ENCODE data around the gene CADM4. TPM values are rescaled to one million over a fixed set of nuclear protein-coding genes. Genes with fewer than 3 reads are reported as not detected.
A peak's percentile ranks its signal among the peaks of the same experiment; 100 is the strongest.

Gene CADM4
- total RNA-seq, 1 donor from 2014 or later = 7.1 TPM

DNA sequence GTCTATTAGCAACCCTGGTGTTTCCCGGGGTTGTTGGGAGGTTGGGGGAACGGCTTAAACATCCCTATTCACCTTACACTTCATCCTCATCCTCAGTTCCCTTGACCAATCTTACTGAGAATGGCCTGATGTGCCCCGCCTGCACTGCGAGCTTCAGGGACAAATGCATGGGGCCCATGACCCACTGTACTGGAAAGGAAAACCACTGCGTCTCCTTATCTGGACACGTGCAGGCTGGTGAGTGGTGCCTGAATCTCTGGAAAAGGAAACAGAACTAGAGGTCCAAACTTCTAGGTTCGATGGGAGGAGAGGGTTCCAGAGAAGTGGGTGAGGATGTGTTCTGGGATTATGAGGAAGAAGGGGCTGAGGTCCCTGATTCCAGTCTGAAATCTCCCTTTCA, 58.2 kb downstream of the CADM4 start:
- Mint-ChIP-seq H3K27ac (ENCODE audit: unreplicated experiment) (no peak overlapping the region), H3K36me3 (ENCODE audit: low read depth) (peaks cover 3% of the 10 kb centered on the region), H3K4me1 (ENCODE audit: low read depth) (peaks cover 3% of the 10 kb centered on the region), H3K27me3 (ENCODE audit: low read depth) (peaks cover 2% of the 10 kb centered on the region), H3K4me3 (ENCODE audit: unreplicated experiment) (no peak overlapping the region), H3K9me3 (ENCODE audit: low read depth) (no peaks in the 10 kb centered on the region)
- TF ChIP-seq, protein P1, sequence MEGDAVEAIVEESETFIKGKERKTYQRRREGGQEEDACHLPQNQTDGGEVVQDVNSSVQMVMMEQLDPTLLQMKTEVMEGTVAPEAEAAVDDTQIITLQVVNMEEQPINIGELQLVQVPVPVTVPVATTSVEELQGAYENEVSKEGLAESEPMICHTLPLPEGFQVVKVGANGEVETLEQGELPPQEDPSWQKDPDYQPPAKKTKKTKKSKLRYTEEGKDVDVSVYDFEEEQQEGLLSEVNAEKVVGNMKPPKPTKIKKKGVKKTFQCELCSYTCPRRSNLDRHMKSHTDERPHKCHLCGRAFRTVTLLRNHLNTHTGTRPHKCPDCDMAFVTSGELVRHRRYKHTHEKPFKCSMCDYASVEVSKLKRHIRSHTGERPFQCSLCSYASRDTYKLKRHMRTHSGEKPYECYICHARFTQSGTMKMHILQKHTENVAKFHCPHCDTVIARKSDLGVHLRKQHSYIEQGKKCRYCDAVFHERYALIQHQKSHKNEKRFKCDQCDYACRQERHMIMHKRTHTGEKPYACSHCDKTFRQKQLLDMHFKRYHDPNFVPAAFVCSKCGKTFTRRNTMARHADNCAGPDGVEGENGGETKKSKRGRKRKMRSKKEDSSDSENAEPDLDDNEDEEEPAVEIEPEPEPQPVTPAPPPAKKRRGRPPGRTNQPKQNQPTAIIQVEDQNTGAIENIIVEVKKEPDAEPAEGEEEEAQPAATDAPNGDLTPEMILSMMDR (IDR thresholded peaks at IDR 0.05) = no peak
- DNase-seq (ENCODE audit: low spot score) = no peak

GRCh38 chr19:43578787-43579186, 60.9 kb downstream of the CADM4 start:
- Mint-ChIP-seq H3K4me3 (ENCODE audit: unreplicated experiment) (no peak overlapping the region), H3K9me3 (ENCODE audit: low read depth) (no peaks in the 10 kb centered on the region), H3K27ac (ENCODE audit: unreplicated experiment) (no peak overlapping the region), H3K4me1 (ENCODE audit: low read depth) (peaks cover 9% of the 10 kb centered on the region), H3K36me3 (ENCODE audit: low read depth) (no peaks in the 10 kb centered on the region), H3K27me3 (ENCODE audit: low read depth) (peaks cover 2% of the 10 kb centered on the region)
- DNase-seq (ENCODE audit: low spot score) = no peak
- TF ChIP-seq, protein P1 (IDR thresholded peaks at IDR 0.05) = no peak

DNA sequence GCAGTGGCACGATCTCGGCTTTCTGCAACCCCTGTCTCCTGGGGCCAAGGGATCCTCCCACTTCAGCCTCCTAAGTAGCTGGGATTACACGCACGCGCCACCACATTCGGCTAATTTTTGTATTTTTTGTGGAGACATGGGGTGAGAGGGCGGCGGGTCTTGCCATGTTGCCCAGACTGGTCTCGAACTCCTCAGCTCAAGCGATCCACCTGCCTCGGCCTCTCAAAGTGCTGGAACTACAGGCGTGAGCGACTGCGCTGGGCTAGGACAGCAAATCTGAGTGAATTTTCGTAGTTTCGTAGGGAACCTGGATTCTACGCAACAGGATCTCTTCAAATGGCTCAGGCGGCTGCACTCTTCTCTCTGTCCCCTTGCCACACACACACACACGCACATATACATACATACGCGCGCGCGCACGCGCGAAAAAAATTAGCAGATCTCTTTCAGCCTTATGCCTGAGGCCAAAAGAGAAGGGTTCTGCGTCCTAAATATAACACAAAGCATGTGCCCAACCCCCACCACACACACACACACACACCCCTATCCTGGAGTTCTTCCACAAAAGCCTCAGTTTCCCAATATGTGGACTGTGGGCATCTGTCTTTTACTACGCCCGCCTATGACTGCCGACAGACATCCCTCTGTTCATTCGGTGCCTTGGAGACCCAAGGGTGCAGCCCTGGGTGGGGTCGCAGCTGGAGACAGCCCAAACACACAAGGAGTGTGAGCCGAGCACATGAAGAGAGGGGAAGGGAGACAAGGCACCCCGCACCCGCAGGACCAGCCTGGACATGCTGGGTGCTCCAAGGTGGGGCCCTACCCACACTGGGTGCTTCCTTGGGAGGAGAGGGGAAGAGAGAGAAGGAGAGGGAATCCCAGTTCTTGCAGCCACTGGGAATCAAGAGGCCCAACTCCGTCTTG, 63.4 kb downstream of the CADM4 start:
- DNase-seq (ENCODE audit: low spot score) = no peak
- no peaks in the 10 kb centered on the region for H3K36me3 Mint-ChIP-seq (ENCODE audit: low read depth)
- H3K27ac Mint-ChIP-seq (ENCODE audit: unreplicated experiment) = peak overlapping the region; percentile 57
- H3K4me1 Mint-ChIP-seq (ENCODE audit: low read depth) = peaks cover 15% of the 10 kb centered on the region
- TF ChIP-seq, protein P1 (IDR thresholded peaks at IDR 0.05) = no peak
- H3K9me3 Mint-ChIP-seq (ENCODE audit: low read depth) = no peaks in the 10 kb centered on the region
- peak overlapping the region; percentile 51 for H3K4me3 Mint-ChIP-seq (ENCODE audit: unreplicated experiment)
- H3K27me3 Mint-ChIP-seq (ENCODE audit: low read depth) = peaks cover 2% of the 10 kb centered on the region

GRCh38 chr19:43575156-43575950, 64.3 kb downstream of the CADM4 start, which contains the start of the genes PINLYP and XRCC1:
Gene PINLYP (plus strand): TSS chr19:43575801. CDS start chr19:43577192, 1,391 bp downstream.
Gene XRCC1 (minus strand): TSS chr19:43575527. CDS start chr19:43575458, 69 bp downstream.
- DNase-seq (ENCODE audit: low spot score) = peak; percentile 98
- Mint-ChIP-seq H3K4me3 (ENCODE audit: unreplicated experiment) (peak within 1 kb of the TSS; percentile 95), H3K27ac (ENCODE audit: unreplicated experiment) (peak within 1 kb of the TSS; percentile 92), H3K27me3 (ENCODE audit: low read depth) (peaks cover 2% of the 10 kb centered on the region), H3K4me1 (ENCODE audit: low read depth) (peaks cover 15% of the 10 kb centered on the region), H3K9me3 (ENCODE audit: low read depth) (no peaks in the 10 kb centered on the region), H3K36me3 (ENCODE audit: low read depth) (no peaks in the 10 kb centered on the region)
- TF ChIP-seq, protein P1 (IDR thresholded peaks at IDR 0.05) = no peak

All from chondrocyte (in vitro differentiated cells).